H9 (cell line): ENCODE results near the gene ANXA3. TPM values are rescaled to one million over a fixed set of nuclear protein-coding genes. Genes with fewer than 3 reads are reported as not detected.

ENCODE experiments used
- DNase-seq: peaks from one replicate; pipeline ENCODE4 v3.0.0-alpha.2; 2017
- H2AFZ ChIP-seq: one replicate; pipeline ENCODE4 v1.6.1; 2013; ENCODE audit warnings: mild to moderate bottlenecking, low read length, control low read depth, moderate library complexity
- H2AK5ac ChIP-seq: 2 replicates; pipeline ENCODE4 v1.6.1; 2013; ENCODE audit warnings: low read length, control low read depth, mixed read lengths; ENCODE audit not compliant: insufficient read length
- H2BK120ac ChIP-seq: one replicate; pipeline ENCODE4 v1.6.1; 2013; ENCODE audit warnings: low read depth, mild to moderate bottlenecking, low read length, control low read depth, inconsistent platforms; ENCODE audit not compliant: poor library complexity, severe bottlenecking
- H2BK12ac ChIP-seq: 2 replicates; pipeline ENCODE4 v1.6.1; 2013; ENCODE audit warnings: low read length, control low read depth, mixed read lengths, low read depth; ENCODE audit not compliant: insufficient read length
- H2BK15ac ChIP-seq: 2 replicates; pipeline ENCODE4 v1.6.1; 2013; ENCODE audit warnings: low read depth, low read length, control low read depth
- H2BK20ac ChIP-seq: one replicate; pipeline ENCODE4 v1.6.1; 2013; ENCODE audit warnings: low read depth, mild to moderate bottlenecking, low read length, control low read depth, inconsistent platforms; ENCODE audit not compliant: poor library complexity, severe bottlenecking
- H2BK5ac ChIP-seq: 2 replicates; pipeline ENCODE4 v1.6.1; 2013; ENCODE audit warnings: low read length, control low read depth, mixed read lengths; ENCODE audit not compliant: insufficient read length
- H3K14ac ChIP-seq: 2 replicates; pipeline ENCODE4 v1.6.1; 2013; ENCODE audit warnings: low read length, control low read depth; ENCODE audit not compliant: insufficient read depth
- H3K18ac ChIP-seq: 2 replicates; pipeline ENCODE4 v1.6.1; 2013; ENCODE audit warnings: low read depth, mild to moderate bottlenecking, mixed read lengths, low read length, control low read depth; ENCODE audit not compliant: insufficient read length
- H3K23ac ChIP-seq: 2 replicates; pipeline ENCODE4 v1.6.1; 2013; ENCODE audit warnings: low read length, control low read depth, mixed read lengths, low read depth; ENCODE audit not compliant: insufficient read length
- H3K23me2 ChIP-seq: 2 replicates; pipeline ENCODE4 v1.6.1; 2013; ENCODE audit warnings: low read depth, mild to moderate bottlenecking, mixed read lengths, low read length, control low read depth; ENCODE audit not compliant: insufficient read length, poor library complexity, severe bottlenecking
- H3K27ac ChIP-seq: 2 replicates; pipeline ENCODE4 v1.5.1; 2013; ENCODE audit warnings: low read length, control low read depth, mixed read lengths, low read depth; ENCODE audit not compliant: insufficient read length
- H3K27me3 ChIP-seq: 2 replicates; pipeline ENCODE4 v1.6.1; 2013; ENCODE audit warnings: low read length, control low read depth, inconsistent platforms; ENCODE audit not compliant: insufficient read depth
- H3K4ac ChIP-seq: 2 replicates; pipeline ENCODE4 v1.6.1; 2013; ENCODE audit warnings: low read depth, mild to moderate bottlenecking, control low read depth, inconsistent platforms, low read length, moderate library complexity
- H3K4me1 ChIP-seq: 2 replicates; pipeline ENCODE4 v1.6.1; 2013; ENCODE audit warnings: low read length, control low read depth, inconsistent platforms; ENCODE audit not compliant: insufficient read depth
- H3K4me2 ChIP-seq: 2 replicates; pipeline ENCODE4 v1.6.1; 2013; ENCODE audit warnings: low read length, control low read depth, mixed read lengths; ENCODE audit not compliant: insufficient read length, insufficient read depth
- H3K56ac ChIP-seq: 2 replicates; pipeline ENCODE4 v1.6.1; 2013; ENCODE audit warnings: low read depth, mild to moderate bottlenecking, mixed read lengths, low read length, control low read depth; ENCODE audit not compliant: insufficient read length
- H3K79me1 ChIP-seq: 2 replicates; pipeline ENCODE4 v1.6.1; 2013; ENCODE audit warnings: low read depth, mild to moderate bottlenecking, moderate library complexity, low read length, control low read depth, inconsistent platforms; ENCODE audit not compliant: insufficient read depth, poor library complexity, severe bottlenecking
- H3K79me2 ChIP-seq: 2 replicates; pipeline ENCODE4 v1.6.1; 2013; ENCODE audit warnings: low read length, control low read depth, inconsistent platforms; ENCODE audit not compliant: insufficient read depth
- H3K9ac ChIP-seq: 2 replicates; pipeline ENCODE4 v1.6.1; 2013; ENCODE audit warnings: low read length, control low read depth, mixed read lengths; ENCODE audit not compliant: insufficient read length; ENCODE audit errors: extremely low read depth
- H3K9me3 ChIP-seq: one replicate; pipeline ENCODE4 v1.6.1; 2013; ENCODE audit warnings: low read depth, low read length, inconsistent platforms; ENCODE audit not compliant: control insufficient read depth
- H3T11ph ChIP-seq: one replicate; pipeline ENCODE4 v1.6.1; 2013; ENCODE audit warnings: mild to moderate bottlenecking, low read length, control low read depth, inconsistent platforms
- H4K20me1 ChIP-seq: one replicate; pipeline ENCODE4 v1.6.1; 2013; ENCODE audit not compliant: control insufficient read depth, insufficient read length, insufficient read depth
- H4K5ac ChIP-seq: 2 replicates; pipeline ENCODE4 v1.6.1; 2013; ENCODE audit warnings: low read depth, mild to moderate bottlenecking, mixed read lengths, low read length, control low read depth; ENCODE audit not compliant: insufficient read length
- H4K8ac ChIP-seq: replicated peaks from 2 replicates; pipeline ENCODE4 v1.6.1; 2013; ENCODE audit warnings: low read length, control low read depth, mixed read lengths, low read depth; ENCODE audit not compliant: insufficient read length
- H4K91ac ChIP-seq: 2 replicates; pipeline ENCODE4 v1.6.1; 2013; ENCODE audit warnings: low read depth, mild to moderate bottlenecking, moderate library complexity, mixed read lengths, low read length, control low read depth; ENCODE audit not compliant: insufficient read length
- H3K27ac Mint-ChIP-seq, 3 experiments: 2 replicates in 2 of 3; 3 replicates in 1 of 3; pipeline ENCODE4 v1.8.0; 2020 to 2021; ENCODE audit warnings: mixed read lengths in 3 of 3, mild to moderate bottlenecking in 1 of 3, moderate library complexity in 1 of 3
- H3K27me3 Mint-ChIP-seq: 2 replicates; pipeline ENCODE4 v1.8.0; 2021; ENCODE audit warnings: low read depth, mild to moderate bottlenecking, moderate library complexity, mixed read lengths
- H3K36me3 Mint-ChIP-seq, 3 experiments: 2 replicates in 2 of 3; 3 replicates in 1 of 3; pipeline ENCODE4 v1.8.0; 2020 to 2021; ENCODE audit warnings: low read depth in 3 of 3, mixed read lengths in 3 of 3; ENCODE audit not compliant: insufficient read depth in 1 of 3
- H3K4me1 Mint-ChIP-seq, 2 experiments: 2 replicates each; pipeline ENCODE4 v1.8.0; 2020; ENCODE audit warnings: mixed read lengths in 2 of 2
- H3K4me3 Mint-ChIP-seq, 2 experiments: 2 replicates in 1 of 2; 3 replicates in 1 of 2; pipeline ENCODE4 v1.8.0; 2020 to 2021; ENCODE audit warnings: mild to moderate bottlenecking in 2 of 2, mixed read lengths in 2 of 2, moderate library complexity in 1 of 2
- H3K9me3 Mint-ChIP-seq, 2 experiments: 2 replicates in 1 of 2; 3 replicates in 1 of 2; pipeline ENCODE4 v1.8.0; 2020; ENCODE audit warnings: mild to moderate bottlenecking in 2 of 2, mixed read lengths in 2 of 2, moderate library complexity in 1 of 2
- WGBS: extraction: QIAGEN DNeasy Blood & Tissue Kit; methylation state at CpG from one replicate; pipeline ENCODE4 v1.1.7; 2013; ENCODE audit warnings: missing lambda C conversion rate, low lambda C conversion rate, mixed read lengths; ENCODE audit not compliant: insufficient read length; ENCODE audit errors: extremely low coverage; 5-methylcytosine and 5-hydroxymethylcytosine counted together
- total RNA-seq: library from RNA; stranded (reverse); gene quantifications from 2 replicates; pipeline ENCODE4 v1.2.1, GENCODE V29; 2021
- TF ChIP-seq, protein P1 (sequence below): fragments of 200-600 bp; sonication (generic); conservative IDR thresholded peaks from 3 replicates; pipeline ENCODE4 v1.8.0; 2021; ENCODE audit warnings: antibody characterized with exemption, mild to moderate bottlenecking

Gene ANXA3
- total RNA-seq, 1 experiment from 2014 or later = 20.6 TPM

DNA sequence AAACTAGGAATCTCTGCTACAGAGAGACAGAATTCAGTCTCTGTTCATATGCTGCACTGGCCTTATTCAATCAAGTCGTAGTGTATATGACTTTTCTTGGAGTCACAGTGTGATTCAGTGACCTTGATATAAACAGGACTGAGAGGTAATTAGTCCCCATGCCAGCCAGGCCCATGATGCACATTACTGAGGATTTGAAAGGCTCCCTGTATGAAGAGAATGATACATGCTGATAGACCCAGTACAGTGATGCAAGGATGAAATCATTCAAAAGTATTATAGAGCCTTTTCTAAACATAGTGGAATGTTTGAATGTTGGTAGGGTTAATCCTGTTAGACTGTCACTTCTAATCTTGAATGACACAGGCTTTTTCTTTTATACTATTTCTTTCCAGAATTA lies 34.1 kb downstream of the ANXA3 start:
- Mint-ChIP-seq H3K9me3 (no peaks in the 10 kb centered on the region), H3K36me3 (peaks cover 0 to 12% (median 2%) of the 10 kb centered on the region in 3 experiments; a peak in 5 of 7 replicates), H3K4me3 (no peak overlapping the region), H3K4me1 (peaks cover 4 to 5% of the 10 kb centered on the region in 2 experiments), H3K27ac (no peak overlapping the region), H3K27me3 (no peaks in the 10 kb centered on the region)
- Histone ChIP-seq H3K4me1 (no peaks in the 10 kb centered on the region), H4K5ac (no peak overlapping the region), H2BK5ac (no peak overlapping the region), H3K14ac (no peak overlapping the region), H3K23me2 (no peaks in the 10 kb centered on the region), H3K18ac (no peak overlapping the region), H2BK15ac (no peak overlapping the region), H2BK120ac (no peak overlapping the region), H3K23ac (no peak overlapping the region), H4K8ac (no peak overlapping the region), H2AFZ (no peak overlapping the region), H2AK5ac (no peak overlapping the region), H3K27ac (no peak overlapping the region), H3K56ac (no peak overlapping the region), H3K79me2 (no peaks in the 10 kb centered on the region), H3T11ph (no peak overlapping the region), H2BK12ac (no peak overlapping the region), H2BK20ac (no peak overlapping the region), H3K9me3 (no peaks in the 10 kb centered on the region), H3K27me3 (no peaks in the 10 kb centered on the region), H3K9ac (no peak overlapping the region), H3K4me2 (no peak overlapping the region), H4K20me1 (no peaks in the 10 kb centered on the region), H3K4ac (no peak overlapping the region), H4K91ac (no peak overlapping the region), H3K79me1 (no peaks in the 10 kb centered on the region)
- TF ChIP-seq, protein P1, sequence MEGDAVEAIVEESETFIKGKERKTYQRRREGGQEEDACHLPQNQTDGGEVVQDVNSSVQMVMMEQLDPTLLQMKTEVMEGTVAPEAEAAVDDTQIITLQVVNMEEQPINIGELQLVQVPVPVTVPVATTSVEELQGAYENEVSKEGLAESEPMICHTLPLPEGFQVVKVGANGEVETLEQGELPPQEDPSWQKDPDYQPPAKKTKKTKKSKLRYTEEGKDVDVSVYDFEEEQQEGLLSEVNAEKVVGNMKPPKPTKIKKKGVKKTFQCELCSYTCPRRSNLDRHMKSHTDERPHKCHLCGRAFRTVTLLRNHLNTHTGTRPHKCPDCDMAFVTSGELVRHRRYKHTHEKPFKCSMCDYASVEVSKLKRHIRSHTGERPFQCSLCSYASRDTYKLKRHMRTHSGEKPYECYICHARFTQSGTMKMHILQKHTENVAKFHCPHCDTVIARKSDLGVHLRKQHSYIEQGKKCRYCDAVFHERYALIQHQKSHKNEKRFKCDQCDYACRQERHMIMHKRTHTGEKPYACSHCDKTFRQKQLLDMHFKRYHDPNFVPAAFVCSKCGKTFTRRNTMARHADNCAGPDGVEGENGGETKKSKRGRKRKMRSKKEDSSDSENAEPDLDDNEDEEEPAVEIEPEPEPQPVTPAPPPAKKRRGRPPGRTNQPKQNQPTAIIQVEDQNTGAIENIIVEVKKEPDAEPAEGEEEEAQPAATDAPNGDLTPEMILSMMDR = no peak
- DNase-seq = no peak
- WGBS = no CpG with 5 or more reads among the region's 1 CpG
